Lower leg skin (tissue), 3 donors: ENCODE data around the gene IL2RA.

ENCODE experiments used
- POLR2A ChIP-seq, 2 donors: fragments of 450-650 bp; IDR thresholded peaks; one replicate each; pipeline ENCODE4 v1.6.1; 2016 to 2017; ENCODE audit warnings: antibody characterized with exemption in 2 of 2, mild to moderate bottlenecking in 1 of 2, moderate library complexity in 1 of 2
- TF ChIP-seq, protein P1 (sequence below), 3 donors: fragments of 450-650 bp; IDR thresholded peaks; one replicate each; pipeline ENCODE4 v1.5.1; 2016; ENCODE audit warnings: antibody characterized with exemption in 3 of 3, mild to moderate bottlenecking in 3 of 3, moderate library complexity in 2 of 3

GRCh38 chr10:6083523-6084475 lies 21.6 kb upstream of the IL2RA start:
- TF ChIP-seq POLR2A (IDR thresholded peaks at IDR 0.05), result no peak
- TF ChIP-seq, protein P1, sequence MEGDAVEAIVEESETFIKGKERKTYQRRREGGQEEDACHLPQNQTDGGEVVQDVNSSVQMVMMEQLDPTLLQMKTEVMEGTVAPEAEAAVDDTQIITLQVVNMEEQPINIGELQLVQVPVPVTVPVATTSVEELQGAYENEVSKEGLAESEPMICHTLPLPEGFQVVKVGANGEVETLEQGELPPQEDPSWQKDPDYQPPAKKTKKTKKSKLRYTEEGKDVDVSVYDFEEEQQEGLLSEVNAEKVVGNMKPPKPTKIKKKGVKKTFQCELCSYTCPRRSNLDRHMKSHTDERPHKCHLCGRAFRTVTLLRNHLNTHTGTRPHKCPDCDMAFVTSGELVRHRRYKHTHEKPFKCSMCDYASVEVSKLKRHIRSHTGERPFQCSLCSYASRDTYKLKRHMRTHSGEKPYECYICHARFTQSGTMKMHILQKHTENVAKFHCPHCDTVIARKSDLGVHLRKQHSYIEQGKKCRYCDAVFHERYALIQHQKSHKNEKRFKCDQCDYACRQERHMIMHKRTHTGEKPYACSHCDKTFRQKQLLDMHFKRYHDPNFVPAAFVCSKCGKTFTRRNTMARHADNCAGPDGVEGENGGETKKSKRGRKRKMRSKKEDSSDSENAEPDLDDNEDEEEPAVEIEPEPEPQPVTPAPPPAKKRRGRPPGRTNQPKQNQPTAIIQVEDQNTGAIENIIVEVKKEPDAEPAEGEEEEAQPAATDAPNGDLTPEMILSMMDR (IDR thresholded peaks at IDR 0.05), result no peak
